ENCODE data around the gene ARMS2. TPM values are rescaled to one million over a fixed set of nuclear protein-coding genes. Genes with fewer than 3 reads are reported as not detected.
A peak's percentile ranks its signal among the peaks of the same experiment; 100 is the strongest.

The ARMS2 gene
- polyA plus RNA-seq, 4 donors = 0.06 TPM; not detected in 3

- no peak overlapping the region for H3K27ac ChIP-seq (ENCODE audit: low read depth in 1 of 3, low read length in 2 of 3)
- DNase-seq (no peak), FAIRE-seq (no peak)
- peaks cover 0 to 26% (median 0%) of the 10 kb centered on the region in 3 donors for H3K36me3 ChIP-seq (ENCODE audit: control insufficient read depth in 3 of 3, insufficient read depth in 2 of 3, low read depth in 1 of 3, low read length in 3 of 3)
- H3K4me3 ChIP-seq (ENCODE audit: low read depth in 1 of 3, low read length in 3 of 3) = no peak overlapping the region
- H3K4me1 ChIP-seq (ENCODE audit: control insufficient read depth in 3 of 3, insufficient read depth in 2 of 3, low read depth in 1 of 3, low read length in 2 of 3) = peaks cover 0 to 3% (median 0%) of the 10 kb centered on the region in 3 donors
- WGBS, 3 donors = 94 to 98% (median 95%) methylated on average over 2 of the region's 2 CpGs
- no peaks in the 10 kb centered on the region for H3K9me3 ChIP-seq (ENCODE audit: control insufficient read depth in 2 of 2, insufficient read depth in 1 of 2, low read depth in 1 of 2, low read length in 1 of 2)
- H3K27me3 ChIP-seq (ENCODE audit: control insufficient read depth in 3 of 3, insufficient read depth in 3 of 3, low read length in 3 of 3) = no peaks in the 10 kb centered on the region
These were observed 42.8 kb downstream of the ARMS2 start for GRCh38 chr10:122497241-122497640.

- Histone ChIP-seq H3K4me1 (ENCODE audit: control insufficient read depth in 3 of 3, insufficient read depth in 2 of 3, low read depth in 1 of 3, low read length in 2 of 3) (peaks cover 0 to 3% (median 0%) of the 10 kb centered on the region in 3 donors), H3K27ac (ENCODE audit: low read depth in 1 of 3, low read length in 2 of 3) (peak overlapping the region in 1 of 3 donors; percentile 9), H3K4me3 (ENCODE audit: low read depth in 1 of 3, low read length in 3 of 3) (no peak overlapping the region), H3K36me3 (ENCODE audit: control insufficient read depth in 3 of 3, insufficient read depth in 2 of 3, low read depth in 1 of 3, low read length in 3 of 3) (peaks cover 0 to 28% (median 0%) of the 10 kb centered on the region in 3 donors), H3K27me3 (ENCODE audit: control insufficient read depth in 3 of 3, insufficient read depth in 3 of 3, low read length in 3 of 3) (no peaks in the 10 kb centered on the region), H3K9me3 (ENCODE audit: control insufficient read depth in 2 of 2, insufficient read depth in 1 of 2, low read depth in 1 of 2, low read length in 1 of 2) (no peaks in the 10 kb centered on the region)
- DNase-seq (no peak), FAIRE-seq (no peak)
- WGBS, 3 donors = 74 to 90% (median 84%) methylated on average over 5 of the region's 5 CpGs
These were observed 44.1 kb downstream of the ARMS2 start for GRCh38 chr10:122498521-122498920.

- 59 to 65% (median 60%) methylated on average over 8 of the region's 8 CpGs for WGBS, 3 donors
- Histone ChIP-seq H3K27ac (ENCODE audit: low read depth in 1 of 3, low read length in 2 of 3) (peak overlapping the region in 1 of 3 donors; percentile 9), H3K36me3 (ENCODE audit: control insufficient read depth in 3 of 3, insufficient read depth in 2 of 3, low read depth in 1 of 3, low read length in 3 of 3) (peaks cover 0 to 29% (median 0%) of the 10 kb centered on the region in 3 donors), H3K27me3 (ENCODE audit: control insufficient read depth in 3 of 3, insufficient read depth in 3 of 3, low read length in 3 of 3) (no peaks in the 10 kb centered on the region), H3K9me3 (ENCODE audit: control insufficient read depth in 2 of 2, insufficient read depth in 1 of 2, low read depth in 1 of 2, low read length in 1 of 2) (no peaks in the 10 kb centered on the region), H3K4me1 (ENCODE audit: control insufficient read depth in 3 of 3, insufficient read depth in 2 of 3, low read depth in 1 of 3, low read length in 2 of 3) (peaks cover 0 to 3% (median 0%) of the 10 kb centered on the region in 3 donors), H3K4me3 (ENCODE audit: low read depth in 1 of 3, low read length in 3 of 3) (no peak overlapping the region)
- FAIRE-seq (no peak), DNase-seq (no peak)
These were observed 44.6 kb downstream of the ARMS2 start for GRCh38 chr10:122499012-122499411.

- H3K36me3 ChIP-seq (ENCODE audit: control insufficient read depth in 3 of 3, insufficient read depth in 2 of 3, low read depth in 1 of 3, low read length in 3 of 3) = peaks cover 0 to 30% (median 0%) of the 10 kb centered on the region in 3 donors
- no peak overlapping the region for H3K4me3 ChIP-seq (ENCODE audit: low read depth in 1 of 3, low read length in 3 of 3)
- no peak overlapping the region for H3K27ac ChIP-seq (ENCODE audit: low read depth in 1 of 3, low read length in 2 of 3)
- peaks cover 0 to 3% (median 0%) of the 10 kb centered on the region in 3 donors for H3K4me1 ChIP-seq (ENCODE audit: control insufficient read depth in 3 of 3, insufficient read depth in 2 of 3, low read depth in 1 of 3, low read length in 2 of 3)
- H3K27me3 ChIP-seq (ENCODE audit: control insufficient read depth in 3 of 3, insufficient read depth in 3 of 3, low read length in 3 of 3) = no peaks in the 10 kb centered on the region
- 27 to 39% (median 38%) methylated on average over 5 of the region's 5 CpGs for WGBS, 3 donors
- no peak for FAIRE-seq
- DNase-seq = peak; percentile 62 to 80
- no peaks in the 10 kb centered on the region for H3K9me3 ChIP-seq (ENCODE audit: control insufficient read depth in 2 of 2, insufficient read depth in 1 of 2, low read depth in 1 of 2, low read length in 1 of 2)
These were observed 45.1 kb downstream of the ARMS2 start for GRCh38 chr10:122499491-122499941.

- Histone ChIP-seq H3K4me3 (ENCODE audit: low read depth in 1 of 3, low read length in 3 of 3) (no peak overlapping the region), H3K27me3 (ENCODE audit: control insufficient read depth in 3 of 3, insufficient read depth in 3 of 3, low read length in 3 of 3) (no peaks in the 10 kb centered on the region), H3K27ac (ENCODE audit: low read depth in 1 of 3, low read length in 2 of 3) (no peak overlapping the region), H3K36me3 (ENCODE audit: control insufficient read depth in 3 of 3, insufficient read depth in 2 of 3, low read depth in 1 of 3, low read length in 3 of 3) (peaks cover 0 to 28% (median 0%) of the 10 kb centered on the region in 3 donors), H3K9me3 (ENCODE audit: control insufficient read depth in 2 of 2, insufficient read depth in 1 of 2, low read depth in 1 of 2, low read length in 1 of 2) (no peaks in the 10 kb centered on the region), H3K4me1 (ENCODE audit: control insufficient read depth in 3 of 3, insufficient read depth in 2 of 3, low read depth in 1 of 3, low read length in 2 of 3) (peaks cover 0 to 3% (median 0%) of the 10 kb centered on the region in 3 donors)
- WGBS, 3 donors = 65 to 77% (median 74%) methylated on average over 5 of the region's 5 CpGs
- DNase-seq (no peak), FAIRE-seq (no peak)
These were observed 45.7 kb downstream of the ARMS2 start for GRCh38 chr10:122500194-122500593.

GRCh38 chr10:122500726-122501125, 46.3 kb downstream of the ARMS2 start:
- Histone ChIP-seq H3K4me1 (ENCODE audit: control insufficient read depth in 3 of 3, insufficient read depth in 2 of 3, low read depth in 1 of 3, low read length in 2 of 3) (peaks cover 0 to 3% (median 0%) of the 10 kb centered on the region in 3 donors), H3K36me3 (ENCODE audit: control insufficient read depth in 3 of 3, insufficient read depth in 2 of 3, low read depth in 1 of 3, low read length in 3 of 3) (peaks cover 0 to 31% (median 0%) of the 10 kb centered on the region in 3 donors), H3K27ac (ENCODE audit: low read depth in 1 of 3, low read length in 2 of 3) (no peak overlapping the region), H3K4me3 (ENCODE audit: low read depth in 1 of 3, low read length in 3 of 3) (no peak overlapping the region), H3K9me3 (ENCODE audit: control insufficient read depth in 2 of 2, insufficient read depth in 1 of 2, low read depth in 1 of 2, low read length in 1 of 2) (no peaks in the 10 kb centered on the region), H3K27me3 (ENCODE audit: control insufficient read depth in 3 of 3, insufficient read depth in 3 of 3, low read length in 3 of 3) (no peaks in the 10 kb centered on the region)
- no peak for FAIRE-seq
- DNase-seq = no peak
- WGBS, 3 donors = 85 to 95% (median 90%) methylated on average over 6 of the region's 6 CpGs

GRCh38 chr10:122503012-122503411, 48.6 kb downstream of the ARMS2 start:
- no peak for FAIRE-seq
- DNase-seq = no peak
- H3K36me3 ChIP-seq (ENCODE audit: control insufficient read depth in 3 of 3, insufficient read depth in 2 of 3, low read depth in 1 of 3, low read length in 3 of 3) = peaks cover 0 to 48% (median 0%) of the 10 kb centered on the region in 3 donors
- 92 to 94% (median 92%) methylated on average over 13 of the region's 13 CpGs for WGBS, 3 donors
- no peaks in the 10 kb centered on the region for H3K27me3 ChIP-seq (ENCODE audit: control insufficient read depth in 3 of 3, insufficient read depth in 3 of 3, low read length in 3 of 3)
- peaks cover 0 to 3% (median 0%) of the 10 kb centered on the region in 3 donors for H3K4me1 ChIP-seq (ENCODE audit: control insufficient read depth in 3 of 3, insufficient read depth in 2 of 3, low read depth in 1 of 3, low read length in 2 of 3)
- no peak overlapping the region for H3K27ac ChIP-seq (ENCODE audit: low read depth in 1 of 3, low read length in 2 of 3)
- H3K4me3 ChIP-seq (ENCODE audit: low read depth in 1 of 3, low read length in 3 of 3) = no peak overlapping the region
- H3K9me3 ChIP-seq (ENCODE audit: control insufficient read depth in 2 of 2, insufficient read depth in 1 of 2, low read depth in 1 of 2, low read length in 1 of 2) = no peaks in the 10 kb centered on the region

- Histone ChIP-seq H3K36me3 (ENCODE audit: control insufficient read depth in 3 of 3, insufficient read depth in 2 of 3, low read depth in 1 of 3, low read length in 3 of 3) (peaks cover 0 to 55% (median 0%) of the 10 kb centered on the region in 3 donors), H3K27me3 (ENCODE audit: control insufficient read depth in 3 of 3, insufficient read depth in 3 of 3, low read length in 3 of 3) (no peaks in the 10 kb centered on the region), H3K4me1 (ENCODE audit: control insufficient read depth in 3 of 3, insufficient read depth in 2 of 3, low read depth in 1 of 3, low read length in 2 of 3) (peaks cover 0 to 2% (median 0%) of the 10 kb centered on the region in 3 donors), H3K9me3 (ENCODE audit: control insufficient read depth in 2 of 2, insufficient read depth in 1 of 2, low read depth in 1 of 2, low read length in 1 of 2) (no peaks in the 10 kb centered on the region), H3K4me3 (ENCODE audit: low read depth in 1 of 3, low read length in 3 of 3) (no peak overlapping the region), H3K27ac (ENCODE audit: low read depth in 1 of 3, low read length in 2 of 3) (peak overlapping the region in 1 of 3 donors; percentile 44)
- FAIRE-seq (no peak), DNase-seq (no peak)
- WGBS, 3 donors = 85 to 87% (median 86%) methylated on average over 17 of the region's 17 CpGs
These were observed 49.6 kb downstream of the ARMS2 start for GRCh38 chr10:122503886-122504609.
